IMR-90 (cell line): ENCODE measurements around the gene PTGER2. TPM values are rescaled to one million over a fixed set of nuclear protein-coding genes. Genes with fewer than 3 reads are reported as not detected.

Source experiments
- ATAC-seq: fragments of 200-7000 bp; cut with Tn5 transposase; 2 replicates; pipeline ENCODE4 v1.9.1; 2020; ENCODE audit warnings: low read depth, mild to moderate bottlenecking, moderate library complexity
- BruUV-seq: library from RNA; stranded (reverse); fragments of 400-500 nt; replicated peaks from 2 replicates; lab custom pipeline; 2021; lab: Mats Ljungman, UMichigan
- CTCF ChIA-PET: fragments of 300-600 bp; formaldehyde crosslinking; extraction: SDS; loops from one replicate; lab custom pipeline; 2021; ENCODE audit warnings: antibody characterized with exemption; lab: Yijun Ruan, JAX
- POLR2A ChIA-PET: fragments of 300-600 bp; sonication (Branson Sonifier 250); formaldehyde crosslinking; loops from one replicate; lab custom pipeline; 2022; ENCODE audit warnings: antibody characterized with exemption; ENCODE audit not compliant: unreplicated experiment; lab: Charles Lee
- DNase-seq: peaks from one replicate; pipeline ENCODE4 v3.0.0; 2013
- H2AFZ ChIP-seq: replicated peaks from 2 replicates; pipeline ENCODE3; 2013; ENCODE audit warnings: low read length, mild to moderate bottlenecking; ENCODE audit not compliant: poor library complexity
- H2AK5ac ChIP-seq: 2 replicates; pipeline ENCODE4 v1.6.1; 2013; ENCODE audit warnings: low read depth, low read length, inconsistent platforms
- H2AK9ac ChIP-seq: replicated peaks from 2 replicates; pipeline ENCODE3; 2013; ENCODE audit warnings: mild to moderate bottlenecking, low read depth, low read length, moderate library complexity; ENCODE audit not compliant: poor library complexity
- H2BK120ac ChIP-seq: 2 replicates; pipeline ENCODE4 v1.6.1; 2013; ENCODE audit warnings: low read depth, low read length, inconsistent platforms
- H2BK15ac ChIP-seq: 3 replicates; pipeline ENCODE4 v1.6.1; 2013; ENCODE audit warnings: low read depth, low read length, inconsistent platforms
- H2BK20ac ChIP-seq: 2 replicates; pipeline ENCODE4 v1.6.1; 2013; ENCODE audit warnings: low read depth, mild to moderate bottlenecking, inconsistent platforms, low read length, moderate library complexity
- H2BK5ac ChIP-seq: 2 replicates; pipeline ENCODE4 v1.6.1; 2013; ENCODE audit warnings: mild to moderate bottlenecking, low read depth, low read length, inconsistent platforms; ENCODE audit not compliant: poor library complexity, severe bottlenecking
- H3K14ac ChIP-seq: replicated peaks from 2 replicates; pipeline ENCODE4 v1.6.1; 2013; ENCODE audit warnings: low read depth, low read length, inconsistent platforms
- H3K18ac ChIP-seq: 2 replicates; pipeline ENCODE4 v1.6.1; 2013; ENCODE audit warnings: low read depth, low read length, control low read depth
- H3K23ac ChIP-seq: 2 replicates; pipeline ENCODE4 v1.6.1; 2013; ENCODE audit warnings: low read depth, low read length, inconsistent platforms
- H3K27ac ChIP-seq: 2 replicates; pipeline ENCODE4 v1.5.1; 2013; ENCODE audit warnings: mild to moderate bottlenecking, control low read depth, low read length; ENCODE audit not compliant: insufficient read depth
- H3K27me3 ChIP-seq: 2 replicates; pipeline ENCODE4 v1.6.1; 2013; ENCODE audit warnings: low read length; ENCODE audit not compliant: control insufficient read depth, insufficient read depth
- H3K36me3 ChIP-seq: 2 replicates; pipeline ENCODE4 v1.6.1; 2013; ENCODE audit warnings: low read length, mixed read lengths; ENCODE audit not compliant: control insufficient read depth, insufficient read depth
- H3K4ac ChIP-seq: 2 replicates; pipeline ENCODE4 v1.6.1; 2013; ENCODE audit warnings: low read depth, low read length, inconsistent platforms
- H3K4me1 ChIP-seq: 2 replicates; pipeline ENCODE4 v1.6.1; 2013; ENCODE audit warnings: low read length, mixed read lengths; ENCODE audit not compliant: control insufficient read depth, insufficient read depth
- H3K4me2 ChIP-seq: 2 replicates; pipeline ENCODE4 v1.6.1; 2013; ENCODE audit warnings: low read depth, mild to moderate bottlenecking, control low read depth, low read length, moderate library complexity
- H3K4me3 ChIP-seq: 2 replicates; pipeline ENCODE4 v1.5.1; 2013; ENCODE audit warnings: low read depth, mild to moderate bottlenecking, control low read depth, low read length, moderate library complexity; ENCODE audit not compliant: insufficient read depth
- H3K56ac ChIP-seq: 2 replicates; pipeline ENCODE4 v1.6.1; 2013; ENCODE audit warnings: low read length, inconsistent platforms; ENCODE audit not compliant: insufficient read depth; ENCODE audit errors: extremely low read depth
- H3K79me1 ChIP-seq, 2 experiments: 2 replicates each; pipeline ENCODE4 v1.6.1; 2013; ENCODE audit warnings: low read length in 2 of 2, inconsistent platforms in 1 of 2, low read depth in 1 of 2
- H3K9ac ChIP-seq: 2 replicates; pipeline ENCODE4 v1.6.1; 2013; ENCODE audit warnings: low read depth, low read length, control low read depth
- H3K9me1 ChIP-seq: 2 replicates; pipeline ENCODE4 v1.6.1; 2013; ENCODE audit warnings: low read length, inconsistent platforms; ENCODE audit not compliant: insufficient read depth
- H3K9me3 ChIP-seq: 2 replicates; pipeline ENCODE4 v1.6.1; 2013; ENCODE audit warnings: low read length; ENCODE audit not compliant: control insufficient read depth, insufficient read depth
- H4K20me1 ChIP-seq: 2 replicates; pipeline ENCODE4 v1.6.1; 2013; ENCODE audit warnings: low read length, inconsistent platforms; ENCODE audit not compliant: insufficient read depth
- H4K5ac ChIP-seq: 2 replicates; pipeline ENCODE4 v1.6.1; 2013; ENCODE audit warnings: mild to moderate bottlenecking, low read depth, low read length, control low read depth
- H4K8ac ChIP-seq, 2 experiments: 2 replicates each; pipeline ENCODE4 v1.6.1; 2013; ENCODE audit warnings: low read depth in 2 of 2, low read length in 2 of 2, control low read depth in 1 of 2, inconsistent platforms in 1 of 2
- H4K91ac ChIP-seq: 2 replicates; pipeline ENCODE4 v1.6.1; 2013; ENCODE audit warnings: low read depth, low read length, inconsistent platforms; ENCODE audit not compliant: insufficient read depth
- MAZ ChIP-seq: IDR thresholded peaks from 2 replicates; pipeline ENCODE4 v1.6.1; 2012; ENCODE audit warnings: low read depth, mild to moderate bottlenecking, low read length, improper control_type of control experiment, moderate library complexity, borderline replicate concordance
- RAD21 ChIP-seq: IDR thresholded peaks from 2 replicates; pipeline ENCODE4 v1.6.1; 2012; ENCODE audit warnings: low read length, improper control_type of control experiment
- SMC3 ChIP-seq: fragments of 150-350 bp; IDR thresholded peaks from 2 replicates; pipeline ENCODE4 v1.6.1; 2016; ENCODE audit warnings: low read depth, mild to moderate bottlenecking, antibody characterized with exemption, low read length, moderate library complexity
- WGBS, 2 experiments: methylation state at CpG; one replicate each; pipeline versions ENCODE4 v1.1.5 to v1.1.7; 2013; ENCODE audit warnings: missing lambda C conversion rate in 2 of 2; ENCODE audit not compliant: insufficient read length in 1 of 2; ENCODE audit errors: extremely low coverage in 2 of 2; 5-methylcytosine and 5-hydroxymethylcytosine counted together
- dilution Hi-C: fragments of 300-500 bp; cut with HindIII; formaldehyde crosslinking; loops from one replicate; pipeline ENCODE4 v1.14.3; 2018; ENCODE audit warnings: low sequenced_read_pairs; ENCODE audit not compliant: unreplicated experiment
- in situ Hi-C: fragments of 300-500 bp; cut with MboI; formaldehyde crosslinking; loops from 3 replicates; pipeline ENCODE4 v1.14.3; 2019; ENCODE audit warnings: low sequenced_read_pairs, inconsistent platforms, mixed read lengths
- intact Hi-C: fragments of 100-400 bp; cut with micrococcal nuclease; formaldehyde crosslinking; loops from 2 replicates; pipeline ENCODE4 v1.10.0; 2022
- polyA plus RNA-seq, 3 experiments: library from polyadenylated mRNA; depleted of rRNA; stranded (reverse); fragments of >200 nt; gene quantifications; 2 replicates each; pipeline ENCODE4 v1.2.3, GENCODE V29; 2012; ENCODE audit warnings: low replicate concordance in 1 of 3
- total RNA-seq: library from RNA; depleted of rRNA; stranded (reverse); fragments of >200 nt; gene quantifications from 2 replicates; pipeline ENCODE4 v1.2.3, GENCODE V29; 2012

The PTGER2 gene
- total and polyA plus RNA-seq, 2 of the 4 experiments (the other 2 are of a cell fraction): 24.7 to 58.5 TPM

DNA sequence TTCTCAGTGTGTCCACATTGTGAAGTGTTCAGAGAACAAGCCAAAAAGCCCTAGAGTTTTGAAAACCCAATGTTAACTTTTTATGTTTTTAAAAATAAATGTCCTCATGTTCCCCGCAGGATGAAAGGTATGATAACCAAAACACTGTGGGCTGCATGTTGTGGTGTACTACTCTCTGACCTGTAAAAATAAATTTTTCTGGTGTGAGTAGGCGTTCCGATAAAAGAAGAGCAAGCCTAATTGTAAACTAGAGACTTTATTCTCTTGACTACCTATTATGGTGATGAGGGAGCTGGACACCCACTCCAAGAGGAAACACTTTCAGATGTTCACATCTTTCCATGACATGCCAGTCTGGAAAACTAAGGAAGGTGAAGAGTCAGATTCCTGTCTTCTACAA lies 18.2 kb downstream of the PTGER2 start:
- H2BK5ac ChIP-seq: peak overlapping the region; percentile 93
- no peaks in the 10 kb centered on the region for H3K9me3 ChIP-seq
- H2BK120ac ChIP-seq: peak overlapping the region; percentile 83
- intact Hi-C loops (loop anchor here (5.0 kb wide), 1 partner anchor 70 kb away; no protein-coding TSS in a partner anchor), dilution Hi-C loops (no loop called here), in situ Hi-C loops (no loop called here)
- H3K9ac ChIP-seq: no peak overlapping the region
- peak overlapping the region; percentile 91 for H2BK20ac ChIP-seq
- H4K91ac ChIP-seq: peak overlapping the region; percentile 80; the same call in 1 of the 2 replicates
- H4K8ac ChIP-seq: peak overlapping the region in 1 of 2 experiments; percentile 76; a peak in 2 of 4 replicates
- peaks cover 14 to 33% of the 10 kb centered on the region in 2 experiments; a peak in 3 of 4 replicates for H3K79me1 ChIP-seq
- CTCF ChIA-PET: no interaction called here
- peaks cover 10% of the 10 kb centered on the region for H3K36me3 ChIP-seq
- no peak overlapping the region for H3K4me2 ChIP-seq
- no TSS peak for BruUV-seq
- H4K20me1 ChIP-seq: no peaks in the 10 kb centered on the region
- no peak overlapping the region for H2AK5ac ChIP-seq
- peaks cover 31% of the 10 kb centered on the region for H3K4me1 ChIP-seq
- H3K56ac ChIP-seq: no peak overlapping the region
- no peak overlapping the region for H2AFZ ChIP-seq
- POLR2A ChIA-PET: interaction anchor here (0.9 kb wide), 1 partner anchor 126 kb away, joined by 3 read pairs; no protein-coding TSS in a partner anchor
- peak overlapping the region; percentile 94; the same call in 1 of the 2 replicates for H4K5ac ChIP-seq
- H3K23ac ChIP-seq: peak overlapping the region; percentile 82; the same call in 1 of the 2 replicates
- H3K9me1 ChIP-seq: peaks cover 25% of the 10 kb centered on the region
- TF ChIP-seq RAD21: no peak
- no peak for TF ChIP-seq MAZ
- TF ChIP-seq SMC3: no peak
- H3K4me3 ChIP-seq: no peak overlapping the region
- no peaks in the 10 kb centered on the region for H3K27me3 ChIP-seq
- peak; percentile 31 for ATAC-seq
- H2BK15ac ChIP-seq: 0 out of 3 replicates have a peak overlapping the region, but pooled peaks have one; percentile 9
- peak overlapping the region; percentile 75; the same call in 1 of the 2 replicates for H3K4ac ChIP-seq
- peak; percentile 62 for DNase-seq
- H2AK9ac ChIP-seq: no peak overlapping the region
- no CpG with 5 or more reads among the region's 3 CpGs for WGBS, 2 experiments
- H3K27ac ChIP-seq: peak overlapping the region; percentile 49
- peak overlapping the region; percentile 94; the same call in 1 of the 2 replicates for H3K18ac ChIP-seq
- peak overlapping the region; percentile 88 for H3K14ac ChIP-seq
